ENCODE results near the gene DUSP19.
A peak's percentile ranks its signal among the peaks of the same experiment; 100 is the strongest.

GRCh38 chr2:183124222-183124956 lies 45.8 kb downstream of the DUSP19 start, which contains the start of gene NUP35:
- TF ChIP-seq RCOR1 (IDR thresholded peaks at IDR 0.05; ENCODE audit: low read length) (no peak), CTCF (IDR thresholded peaks at IDR 0.05) (no peak), USF2 (IDR thresholded peaks at IDR 0.05; ENCODE audit: borderline replicate concordance, low read depth, low read length) (no peak), RFX5 (IDR thresholded peaks at IDR 0.05; ENCODE audit: low read length) (peak; percentile 1; the same call in 1 of the 2 replicates), MXI1 (IDR thresholded peaks at IDR 0.05; ENCODE audit: low read depth, low read length) (peak; percentile 99)
